Naive B cell (primary cell): ENCODE measurements around the gene RP9. TPM values are rescaled to one million over a fixed set of nuclear protein-coding genes. Genes with fewer than 3 reads are reported as not detected.
A peak's percentile ranks its signal among the peaks of the same experiment; 100 is the strongest.
"Not testable (repeated sequence)": the region's sequence is repeated elsewhere in the genome, so short reads cannot be mapped to it uniquely, and the experiment has no call there.

ENCODE experiments used
- ATAC-seq, 2 donors: fragments of 150-1000 bp; cut with Tn5 transposase; 2 replicates each; pipeline ENCODE4 v1.10.0; 2021; ENCODE audit warnings: low read depth in 2 of 2, mild to moderate bottlenecking in 2 of 2, moderate library complexity in 2 of 2
- DNase-seq: peaks from one replicate; pipeline ENCODE4 v3.0.0; 2022
- H3K27ac Mint-ChIP-seq, 6 donors: one replicate each; pipeline ENCODE4 v1.8.0; 2020 to 2022; ENCODE audit warnings: mild to moderate bottlenecking in 6 of 6, mixed read lengths in 6 of 6, moderate library complexity in 5 of 6, inconsistent platforms in 2 of 6
- H3K27me3 Mint-ChIP-seq, 3 donors: one replicate each; pipeline ENCODE4 v1.8.0; 2021 to 2022; ENCODE audit warnings: mixed read lengths in 3 of 3, mild to moderate bottlenecking in 1 of 3
- H3K36me3 Mint-ChIP-seq, 2 donors: one replicate each; pipeline ENCODE4 v1.8.0; 2020 to 2022; ENCODE audit warnings: mixed read lengths in 2 of 2, inconsistent platforms in 1 of 2, mild to moderate bottlenecking in 1 of 2
- H3K4me1 Mint-ChIP-seq, 3 donors: one replicate each; pipeline ENCODE4 v1.8.0; 2020 to 2022; ENCODE audit warnings: mixed read lengths in 3 of 3, inconsistent platforms in 1 of 3, mild to moderate bottlenecking in 1 of 3, moderate library complexity in 1 of 3
- H3K4me3 Mint-ChIP-seq, 8 donors: one replicate each; pipeline ENCODE4 v1.8.0; 2020 to 2022; ENCODE audit warnings: mild to moderate bottlenecking in 8 of 8, mixed read lengths in 8 of 8, moderate library complexity in 8 of 8, inconsistent platforms in 2 of 8
- H3K9me3 Mint-ChIP-seq, 7 donors: one replicate each; pipeline ENCODE4 v1.8.0; 2020 to 2022; ENCODE audit warnings: mixed read lengths in 7 of 7, mild to moderate bottlenecking in 5 of 7, inconsistent platforms in 2 of 7, moderate library complexity in 1 of 7
- polyA plus RNA-seq, 6 donors: library from polyadenylated mRNA; unstranded; fragments of 300-500 nt; fragmentation: Illumina TruSeq; gene quantifications; one replicate each; pipeline ENCODE4 v1.2.3, GENCODE V29; 2021; ENCODE audit warnings: low read depth in 6 of 6

Gene RP9
- polyA plus RNA-seq, 6 donors from 2014 or later, result 69.2 to 117 (median 82.4) TPM

- Mint-ChIP-seq H3K4me1 (peaks cover 39 to 51% (median 48%) of the 10 kb centered on the region in 3 donors), H3K36me3 (peaks cover 22 to 31% of the 10 kb centered on the region in 2 donors), H3K27ac (peak overlapping the region in 2 of 6 donors; percentile 81 to 93)
- not testable (repeated sequence) for H3K9me3 Mint-ChIP-seq, ATAC-seq, H3K27me3 Mint-ChIP-seq, H3K4me3 Mint-ChIP-seq, DNase-seq
Observed at GRCh38 chr7:33094745-33095275, 14.4 kb downstream of the RP9 start.

DNA sequence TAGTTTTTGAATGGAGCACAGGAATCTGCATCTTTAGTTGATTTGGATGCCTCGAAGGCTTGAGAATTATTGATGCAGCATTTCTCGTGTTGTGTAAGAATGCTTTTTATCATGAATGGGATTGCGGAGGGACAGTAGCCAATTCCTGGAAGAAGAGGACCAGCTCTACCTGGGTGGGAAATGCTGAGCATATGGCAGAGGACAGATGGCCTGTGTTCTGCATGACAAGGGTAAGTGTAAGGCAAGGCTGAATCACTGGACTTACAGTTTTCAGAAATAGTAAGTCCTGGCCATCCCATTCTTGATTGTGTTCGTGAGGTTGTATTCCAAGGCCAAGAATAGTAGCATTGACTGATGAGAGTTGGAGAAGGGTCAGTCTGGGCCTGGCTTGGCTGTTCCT lies 15.9 kb downstream of the RP9 start:
- Mint-ChIP-seq H3K36me3 (peaks cover 22 to 24% of the 10 kb centered on the region in 2 donors), H3K4me3 (no peak overlapping the region), H3K27me3 (no peaks in the 10 kb centered on the region), H3K27ac (peak overlapping the region in 5 of 6 donors; percentile 19 to 86 (median 69)), H3K9me3 (peaks cover 0 to 2% (median 0%) of the 10 kb centered on the region in 7 donors), H3K4me1 (peaks cover 34 to 47% (median 47%) of the 10 kb centered on the region in 3 donors)
- ATAC-seq (no peak), DNase-seq (no peak)

DNA sequence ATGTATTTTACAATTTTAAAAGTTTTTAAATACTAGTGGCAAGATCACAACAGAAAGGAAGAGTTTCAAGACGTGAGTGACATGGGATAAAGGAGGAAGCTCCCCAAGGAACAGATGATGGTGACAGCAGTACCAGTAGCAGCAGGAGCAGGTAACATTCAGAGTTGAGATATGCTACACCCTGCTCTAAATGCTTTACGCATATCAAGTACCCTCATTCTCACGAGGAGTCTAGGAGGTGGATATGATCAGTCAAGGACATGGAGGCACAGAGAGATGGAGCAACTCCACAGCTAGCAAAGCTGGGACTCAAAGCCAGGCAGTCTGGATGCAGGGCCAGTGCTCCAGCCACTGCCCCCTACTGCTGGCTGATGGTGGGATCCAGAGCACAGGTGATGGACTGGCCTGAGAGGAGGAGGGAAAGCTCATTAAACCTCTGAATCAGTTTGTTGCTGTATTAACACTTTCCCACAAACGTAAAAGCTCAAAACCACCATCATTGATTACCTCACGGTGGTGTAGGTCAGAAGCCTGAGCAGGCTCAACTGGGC lies 17.5 kb downstream of the RP9 start:
- H3K27me3 Mint-ChIP-seq, result no peaks in the 10 kb centered on the region
- peaks cover 19 to 22% of the 10 kb centered on the region in 2 donors for H3K36me3 Mint-ChIP-seq
- H3K4me3 Mint-ChIP-seq, result no peak overlapping the region
- H3K4me1 Mint-ChIP-seq, result peaks cover 28 to 43% (median 33%) of the 10 kb centered on the region in 3 donors
- peaks cover 0 to 2% (median 0%) of the 10 kb centered on the region in 7 donors for H3K9me3 Mint-ChIP-seq
- DNase-seq (no peak), ATAC-seq (no peak)
- H3K27ac Mint-ChIP-seq, result peak overlapping the region in 5 of 6 donors; percentile 37 to 70 (median 61)

- Mint-ChIP-seq H3K4me1 (peaks cover 27 to 43% (median 28%) of the 10 kb centered on the region in 3 donors), H3K27ac (peak overlapping the region in 3 of 6 donors; percentile 17 to 62 (median 37)), H3K27me3 (no peaks in the 10 kb centered on the region), H3K36me3 (peaks cover 16 to 22% of the 10 kb centered on the region in 2 donors), H3K9me3 (peaks cover 0 to 3% (median 0%) of the 10 kb centered on the region in 7 donors), H3K4me3 (no peak overlapping the region)
- DNase-seq (no peak), ATAC-seq (no peak)
Observed at GRCh38 chr7:33091111-33091531, 18.1 kb downstream of the RP9 start.

- Mint-ChIP-seq H3K4me1 (peaks cover 24 to 39% (median 28%) of the 10 kb centered on the region in 3 donors), H3K9me3 (peaks cover 0 to 4% (median 0%) of the 10 kb centered on the region in 7 donors), H3K4me3 (peak overlapping the region in 2 of 8 donors; percentile 31 to 32), H3K36me3 (peaks cover 2 to 14% of the 10 kb centered on the region in 2 donors), H3K27ac (no peak overlapping the region), H3K27me3 (no peaks in the 10 kb centered on the region)
- DNase-seq (no peak), ATAC-seq (no peak)
Observed at GRCh38 chr7:33089142-33089541, 20.1 kb downstream of the RP9 start.

- H3K36me3 Mint-ChIP-seq, result peaks cover 0 to 8% of the 10 kb centered on the region in 2 donors
- ATAC-seq, result no peak
- DNase-seq, result no peak
- H3K27me3 Mint-ChIP-seq, result no peaks in the 10 kb centered on the region
- H3K27ac Mint-ChIP-seq, result no peak overlapping the region
- peaks cover 0 to 4% (median 0%) of the 10 kb centered on the region in 7 donors for H3K9me3 Mint-ChIP-seq
- H3K4me3 Mint-ChIP-seq, result peak overlapping the region in 1 of 8 donors; percentile 4
- H3K4me1 Mint-ChIP-seq, result peaks cover 17 to 29% (median 22%) of the 10 kb centered on the region in 3 donors
Observed at GRCh38 chr7:33087858-33088257, 21.3 kb downstream of the RP9 start.

GRCh38 chr7:33087356-33087755 lies 21.8 kb downstream of the RP9 start:
- Mint-ChIP-seq H3K4me3 (no peak overlapping the region), H3K4me1 (peaks cover 15 to 24% (median 17%) of the 10 kb centered on the region in 3 donors), H3K36me3 (peaks cover 0 to 3% of the 10 kb centered on the region in 2 donors), H3K9me3 (peaks cover 0 to 4% (median 0%) of the 10 kb centered on the region in 7 donors), H3K27ac (no peak overlapping the region), H3K27me3 (no peaks in the 10 kb centered on the region)
- ATAC-seq (no peak), DNase-seq (no peak)

DNA sequence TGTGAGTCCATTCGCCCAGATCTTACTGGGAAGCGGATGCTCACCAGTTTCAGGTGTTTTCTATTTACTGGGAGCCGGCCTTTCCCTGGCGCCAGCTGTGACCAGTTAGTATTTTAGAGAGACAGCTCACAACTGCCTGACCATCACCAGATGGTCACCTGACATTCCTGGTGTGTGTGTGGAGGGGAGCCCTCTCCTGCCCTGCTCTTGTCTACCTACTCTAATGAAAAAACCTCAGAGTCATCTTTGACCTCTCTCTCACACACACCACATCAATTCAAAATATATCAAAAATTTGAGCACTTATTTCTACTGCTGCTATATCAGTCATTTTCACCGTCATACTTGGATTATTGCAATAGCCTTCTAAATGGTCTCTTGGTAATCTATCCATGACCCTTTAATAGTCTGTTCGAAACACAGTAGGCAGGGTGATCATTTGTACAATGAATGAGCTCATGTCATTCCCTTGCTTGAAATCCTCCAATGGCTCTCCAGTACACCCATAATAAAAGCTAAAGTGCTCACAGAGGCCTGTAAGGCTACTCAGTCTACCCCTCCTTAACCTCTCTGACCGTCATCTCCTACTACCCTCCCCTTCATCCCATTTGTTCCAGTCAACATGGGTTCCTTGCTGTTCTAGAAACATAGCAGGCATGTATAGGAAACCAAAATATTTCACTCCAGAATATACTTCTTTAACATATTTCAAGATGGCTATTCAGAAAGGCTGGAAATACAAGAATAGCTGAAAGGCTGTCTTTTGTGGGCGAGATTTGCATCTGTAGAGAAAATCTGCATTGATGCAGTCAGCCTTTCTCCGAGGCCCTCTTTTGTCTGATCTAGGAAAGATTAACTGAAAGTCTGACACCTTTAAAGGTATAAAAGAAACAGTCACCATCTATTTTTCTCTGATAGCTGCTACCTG lies 29.2 kb downstream of the RP9 start:
- DNase-seq (no peak), ATAC-seq (no peak)
- Mint-ChIP-seq H3K4me3 (no peak overlapping the region), H3K36me3 (no peaks in the 10 kb centered on the region), H3K4me1 (peaks cover 4 to 15% (median 7%) of the 10 kb centered on the region in 3 donors), H3K27ac (no peak overlapping the region), H3K27me3 (peaks cover 0 to 8% (median 8%) of the 10 kb centered on the region in 3 donors), H3K9me3 (peaks cover 0 to 2% (median 0%) of the 10 kb centered on the region in 7 donors)

- Mint-ChIP-seq H3K27me3 (peaks cover 0 to 8% (median 8%) of the 10 kb centered on the region in 3 donors), H3K27ac (no peak overlapping the region), H3K4me1 (peaks cover 4 to 15% (median 7%) of the 10 kb centered on the region in 3 donors)
Observed at GRCh38 chr7:33079096-33079495, 30.1 kb downstream of the RP9 start.

GRCh38 chr7:33076737-33077136 lies 32.5 kb downstream of the RP9 start:
- ATAC-seq (no peak), DNase-seq (no peak)
- H3K4me1 Mint-ChIP-seq, result peaks cover 4 to 15% (median 7%) of the 10 kb centered on the region in 3 donors
- H3K4me3 Mint-ChIP-seq, result peak overlapping the region in 1 of 8 donors; percentile 22
- peaks cover 0 to 11% (median 2%) of the 10 kb centered on the region in 7 donors for H3K9me3 Mint-ChIP-seq
- H3K36me3 Mint-ChIP-seq, result peaks cover 0 to 5% of the 10 kb centered on the region in 2 donors
- no peak overlapping the region for H3K27ac Mint-ChIP-seq
- peaks cover 11 to 29% (median 26%) of the 10 kb centered on the region in 3 donors for H3K27me3 Mint-ChIP-seq

More at GRCh38 chr7:33079096-33079495, 30.1 kb downstream of the RP9 start:
- DNase-seq (no peak), ATAC-seq (no peak)
- Mint-ChIP-seq H3K4me3 (peak overlapping the region in 1 of 8 donors; percentile 1), H3K9me3 (no peaks in the 10 kb centered on the region), H3K36me3 (no peaks in the 10 kb centered on the region)

- peaks cover 11 to 31% (median 30%) of the 10 kb centered on the region in 3 donors for H3K27me3 Mint-ChIP-seq
- DNase-seq (no peak), ATAC-seq (no peak)
- peaks cover 0 to 12% of the 10 kb centered on the region in 2 donors for H3K36me3 Mint-ChIP-seq
- H3K4me3 Mint-ChIP-seq, result no peak overlapping the region
- no peak overlapping the region for H3K27ac Mint-ChIP-seq
- peaks cover 0 to 18% (median 8%) of the 10 kb centered on the region in 7 donors for H3K9me3 Mint-ChIP-seq
- H3K4me1 Mint-ChIP-seq, result peaks cover 4 to 15% (median 7%) of the 10 kb centered on the region in 3 donors
Observed at GRCh38 chr7:33075818-33076518, 33.2 kb downstream of the RP9 start.

DNA sequence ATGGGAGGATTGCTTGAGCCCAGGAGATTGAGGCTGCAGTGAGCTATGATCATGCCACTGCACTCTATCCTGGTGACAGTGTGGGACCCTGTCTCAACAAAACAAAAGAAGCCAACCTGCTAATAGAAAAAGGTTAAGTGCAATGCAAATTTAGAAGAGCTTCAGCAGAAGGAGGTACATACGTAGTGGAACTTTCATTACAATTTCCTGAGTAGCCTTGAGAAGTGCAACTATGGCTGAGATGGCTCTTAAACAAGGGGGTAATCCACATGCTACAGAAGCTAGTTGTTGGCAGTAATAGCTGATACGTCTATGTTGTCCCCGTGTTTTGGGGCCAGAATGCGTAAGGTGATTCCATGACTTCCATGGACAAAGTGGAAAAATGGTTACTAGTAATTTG lies 36.0 kb downstream of the RP9 start:
- H3K4me1 Mint-ChIP-seq, result peaks cover 4 to 15% (median 7%) of the 10 kb centered on the region in 3 donors

More for the DNA sequence above, 36.0 kb downstream of the RP9 start:
- DNase-seq, result no peak
- no peak for ATAC-seq
- Mint-ChIP-seq H3K27ac (no peak overlapping the region), H3K27me3 (peaks cover 11 to 23% (median 22%) of the 10 kb centered on the region in 3 donors), H3K9me3 (peaks cover 0 to 43% (median 25%) of the 10 kb centered on the region in 7 donors), H3K36me3 (peaks cover 0 to 14% of the 10 kb centered on the region in 2 donors), H3K4me3 (no peak overlapping the region)
